Measurements from ENCODE around the gene INSYN2A.

Gene INSYN2A

GRCh38 chr10:127175357-127176110 lies 20.9 kb downstream of the INSYN2A start:
- H3K4me3 ChIP-seq (ENCODE audit: low read depth, low read length) = no peak overlapping the region
- DNase-seq (ENCODE audit: low read depth) = no peak
- no peak for TF ChIP-seq CTCF (IDR thresholded peaks at IDR 0.05; ENCODE audit: low read depth, low read length, missing control alignments)

- H3K4me3 ChIP-seq (ENCODE audit: low read depth, low read length) = no peak overlapping the region
- DNase-seq (ENCODE audit: low read depth) = no peak
- TF ChIP-seq CTCF (IDR thresholded peaks at IDR 0.05; ENCODE audit: low read depth, low read length, missing control alignments) = no peak
Measured at GRCh38 chr10:127174866-127175265, 21.5 kb downstream of the INSYN2A start.

GRCh38 chr10:127168261-127168660 lies 28.1 kb downstream of the INSYN2A start:
- no peak overlapping the region for H3K4me3 ChIP-seq (ENCODE audit: low read depth, low read length)
- no peak for TF ChIP-seq CTCF (IDR thresholded peaks at IDR 0.05; ENCODE audit: low read depth, low read length, missing control alignments)
- DNase-seq (ENCODE audit: low read depth) = no peak

- no peak for DNase-seq (ENCODE audit: low read depth)
- no peak overlapping the region for H3K4me3 ChIP-seq (ENCODE audit: low read depth, low read length)
- no peak for TF ChIP-seq CTCF (IDR thresholded peaks at IDR 0.05; ENCODE audit: low read depth, low read length, missing control alignments)
Measured at GRCh38 chr10:127162841-127163240, 33.5 kb downstream of the INSYN2A start.

GRCh38 chr10:127161482-127161881 lies 34.9 kb downstream of the INSYN2A start:
- H3K4me3 ChIP-seq (ENCODE audit: low read depth, low read length) = no peak overlapping the region
- no peak for DNase-seq (ENCODE audit: low read depth)
- no peak for TF ChIP-seq CTCF (IDR thresholded peaks at IDR 0.05; ENCODE audit: low read depth, low read length, missing control alignments)

GRCh38 chr10:127159648-127160245 lies 36.6 kb downstream of the INSYN2A start:
- no peak for TF ChIP-seq CTCF (IDR thresholded peaks at IDR 0.05; ENCODE audit: low read depth, low read length, missing control alignments)
- H3K4me3 ChIP-seq (ENCODE audit: low read depth, low read length) = no peak overlapping the region
- DNase-seq (ENCODE audit: low read depth) = no peak

GRCh38 chr10:127158662-127159061 lies 37.7 kb downstream of the INSYN2A start:
- DNase-seq (ENCODE audit: low read depth) = no peak
- H3K4me3 ChIP-seq (ENCODE audit: low read depth, low read length) = no peak overlapping the region
- no peak for TF ChIP-seq CTCF (IDR thresholded peaks at IDR 0.05; ENCODE audit: low read depth, low read length, missing control alignments)
